ENCODE measurements around the gene GTSE1. TPM values are rescaled to one million over a fixed set of nuclear protein-coding genes. Genes with fewer than 3 reads are reported as not detected.

The GTSE1 gene
- total and polyA plus RNA-seq, 2 of the 13 experiments (the other 11 are each of a cell fraction or from before 2014, with no cell fraction given): 10.7 to 13.5 TPM

GRCh38 chr22:46260038-46260437 lies 36.6 kb upstream of the GTSE1 start:
- H3K4me1 ChIP-seq (ENCODE audit: insufficient read depth, low read length): peaks cover 33% of the 10 kb centered on the region
- no peak overlapping the region for H3K4me2 ChIP-seq (ENCODE audit: low read depth, low read length)
- no peak overlapping the region for H3K4me3 ChIP-seq (replicated peaks in 1 of 3; ENCODE audit: insufficient read depth in 1 of 3, low read depth in 2 of 3, low read length in 3 of 3)
- H3K36me3 ChIP-seq (replicated peaks in 1 of 2; ENCODE audit: control insufficient read depth in 1 of 2, insufficient read depth in 2 of 2, low read length in 2 of 2): no peaks in the 10 kb centered on the region
- no peak for FAIRE-seq
- in situ Hi-C loops (cut with HindIII; ENCODE audit: extremely low pct_ligation_motif_present, low pct_unique_long_range_greater_than_20kb): no loop called here
- no peak overlapping the region for H3K9ac ChIP-seq (ENCODE audit: insufficient read depth, low read depth, low read length)
- H2AFZ ChIP-seq (ENCODE audit: low read length): no peak overlapping the region
- no peak overlapping the region for H3K27ac ChIP-seq (ENCODE audit: extremely low read length, insufficient read depth, low read length)
- BruUV-seq (replicated peaks): no TSS peak
- no peaks in the 10 kb centered on the region for H4K20me1 ChIP-seq (ENCODE audit: insufficient read depth, low read length)
- no peaks in the 10 kb centered on the region for H3K27me3 ChIP-seq (ENCODE audit: control insufficient read depth in 1 of 2, insufficient read depth in 2 of 2, low read length in 2 of 2)
- ATAC-seq: no peak; the same call in 2 of the 3 replicates
- H3K79me2 ChIP-seq (ENCODE audit: insufficient read depth, low read length): no peaks in the 10 kb centered on the region
- POLR2A ChIA-PET: interaction anchor here (2.0 kb wide), 1 partner anchor 10 kb away, joined by 6 read pairs; the partner anchor contains the start of gene CDPF1
- TF ChIP-seq TCF7L2 (IDR thresholded peaks at IDR 0.05; ENCODE audit: low read depth, low read length): no peak
- TF ChIP-seq, protein P1, sequence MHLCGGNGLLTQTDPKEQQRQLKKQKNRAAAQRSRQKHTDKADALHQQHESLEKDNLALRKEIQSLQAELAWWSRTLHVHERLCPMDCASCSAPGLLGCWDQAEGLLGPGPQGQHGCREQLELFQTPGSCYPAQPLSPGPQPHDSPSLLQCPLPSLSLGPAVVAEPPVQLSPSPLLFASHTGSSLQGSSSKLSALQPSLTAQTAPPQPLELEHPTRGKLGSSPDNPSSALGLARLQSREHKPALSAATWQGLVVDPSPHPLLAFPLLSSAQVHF (CRISPR knock-in tag; IDR thresholded peaks at IDR 0.05): no peak
- no peak for TF ChIP-seq ZNF614 (CRISPR knock-in tag; IDR thresholded peaks at IDR 0.05; ENCODE audit: borderline replicate concordance)
- TF ChIP-seq ZNF546 (CRISPR knock-in tag; conservative IDR thresholded peaks at IDR 0.05): no peak
- no peak for TF ChIP-seq FOXM1 (CRISPR knock-in tag; IDR thresholded peaks at IDR 0.05)
- no peak for TF ChIP-seq ZNF230 (CRISPR knock-in tag; IDR thresholded peaks at IDR 0.05)
- intact Hi-C loops (cut with micrococcal nuclease; ENCODE audit: unreplicated experiment): no loop called here
- CTCF ChIA-PET (ENCODE audit: low intra/inter-chr PET ratio, low total read pairs): no interaction called here
- WGBS (ENCODE audit: low lambda C conversion rate): 35% methylated on average over 4 of the region's 6 CpGs
- no peak for DNase-seq (ENCODE audit: low spot score)
- no peaks in the 10 kb centered on the region for H3K9me3 ChIP-seq (ENCODE audit: low read length)

- H3K4me2 ChIP-seq (ENCODE audit: low read depth, low read length): no peak overlapping the region
- WGBS (ENCODE audit: low lambda C conversion rate): 96% methylated on average over 95 of the region's 109 CpGs
- H3K79me2 ChIP-seq (ENCODE audit: insufficient read depth, low read length): no peaks in the 10 kb centered on the region
- ChIA-PET POLR2A (no interaction called here), CTCF (ENCODE audit: low intra/inter-chr PET ratio, low total read pairs) (no interaction called here)
- in situ Hi-C loops (cut with HindIII; ENCODE audit: extremely low pct_ligation_motif_present, low pct_unique_long_range_greater_than_20kb) (no loop called here), intact Hi-C loops (cut with micrococcal nuclease; ENCODE audit: unreplicated experiment) (no loop called here)
- H2AFZ ChIP-seq (ENCODE audit: low read length): no peak overlapping the region
- DNase-seq (ENCODE audit: low spot score) (no peak), ATAC-seq (no peak), FAIRE-seq (no peak)
- no peak overlapping the region for H3K4me3 ChIP-seq (replicated peaks in 1 of 3; ENCODE audit: insufficient read depth in 1 of 3, low read depth in 2 of 3, low read length in 3 of 3)
- H3K9me3 ChIP-seq (ENCODE audit: low read length): peaks cover 7% of the 10 kb centered on the region
- H3K9ac ChIP-seq (ENCODE audit: insufficient read depth, low read depth, low read length): no peak overlapping the region
- BruUV-seq (replicated peaks): no TSS peak
- H4K20me1 ChIP-seq (ENCODE audit: insufficient read depth, low read length): no peaks in the 10 kb centered on the region
- no peak overlapping the region for H3K27ac ChIP-seq (ENCODE audit: extremely low read length, insufficient read depth, low read length)
- no peaks in the 10 kb centered on the region for H3K27me3 ChIP-seq (ENCODE audit: control insufficient read depth in 1 of 2, insufficient read depth in 2 of 2, low read length in 2 of 2)
- H3K4me1 ChIP-seq (ENCODE audit: insufficient read depth, low read length): peaks cover 26% of the 10 kb centered on the region
- H3K36me3 ChIP-seq (replicated peaks in 1 of 2; ENCODE audit: control insufficient read depth in 1 of 2, insufficient read depth in 2 of 2, low read length in 2 of 2): no peaks in the 10 kb centered on the region
- TF ChIP-seq ATM (IDR thresholded peaks at IDR 0.05; ENCODE audit: borderline replicate concordance): no peak
- TF ChIP-seq ZBTB42 (CRISPR knock-in tag; IDR thresholded peaks at IDR 0.05): no peak
- TF ChIP-seq, protein P2, sequence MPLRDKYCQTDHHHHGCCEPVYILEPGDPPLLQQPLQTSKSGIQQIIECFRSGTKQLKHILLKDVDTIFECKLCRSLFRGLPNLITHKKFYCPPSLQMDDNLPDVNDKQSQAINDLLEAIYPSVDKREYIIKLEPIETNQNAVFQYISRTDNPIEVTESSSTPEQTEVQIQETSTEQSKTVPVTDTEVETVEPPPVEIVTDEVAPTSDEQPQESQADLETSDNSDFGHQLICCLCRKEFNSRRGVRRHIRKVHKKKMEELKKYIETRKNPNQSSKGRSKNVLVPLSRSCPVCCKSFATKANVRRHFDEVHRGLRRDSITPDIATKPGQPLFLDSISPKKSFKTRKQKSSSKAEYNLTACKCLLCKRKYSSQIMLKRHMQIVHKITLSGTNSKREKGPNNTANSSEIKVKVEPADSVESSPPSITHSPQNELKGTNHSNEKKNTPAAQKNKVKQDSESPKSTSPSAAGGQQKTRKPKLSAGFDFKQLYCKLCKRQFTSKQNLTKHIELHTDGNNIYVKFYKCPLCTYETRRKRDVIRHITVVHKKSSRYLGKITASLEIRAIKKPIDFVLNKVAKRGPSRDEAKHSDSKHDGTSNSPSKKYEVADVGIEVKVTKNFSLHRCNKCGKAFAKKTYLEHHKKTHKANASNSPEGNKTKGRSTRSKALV (CRISPR knock-in tag; IDR thresholded peaks at IDR 0.05): no peak
- TF ChIP-seq PREB (CRISPR knock-in tag; IDR thresholded peaks at IDR 0.05): no peak
- no peak for TF ChIP-seq ZMAT5 (CRISPR knock-in tag; IDR thresholded peaks at IDR 0.05; ENCODE audit: borderline replicate concordance, low read depth)
- TF ChIP-seq, protein P3, sequence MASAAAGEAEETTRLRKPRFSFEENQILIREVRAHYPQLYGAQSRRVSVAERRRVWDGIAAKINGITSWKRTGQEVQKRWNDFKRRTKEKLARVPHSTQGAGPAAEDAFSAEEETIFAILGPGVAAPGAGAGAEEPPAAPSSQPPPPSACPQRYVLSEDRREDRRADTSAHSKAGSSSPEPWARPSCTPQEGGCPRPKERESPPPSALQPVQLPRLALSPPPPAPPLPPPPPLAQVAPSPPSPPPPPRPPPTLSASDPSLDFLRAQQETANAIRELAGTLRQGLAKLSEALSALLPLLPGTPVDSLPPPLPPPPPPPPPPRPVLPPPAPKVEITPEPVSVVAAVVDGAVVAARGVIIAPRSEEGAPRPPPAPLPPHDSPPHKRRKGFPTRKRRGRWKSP (CRISPR knock-in tag; IDR thresholded peaks at IDR 0.05): no peak
Observed at GRCh38 chr22:46262449-46263215, 34.0 kb upstream of the GTSE1 start.

All from HepG2 (cell line).